ENCODE measurements around the gene IER2.
"Not testable (repeated sequence)": the region's sequence is repeated elsewhere in the genome, so short reads cannot be mapped to it uniquely, and the experiment has no call there.

Gene IER2

DNA sequence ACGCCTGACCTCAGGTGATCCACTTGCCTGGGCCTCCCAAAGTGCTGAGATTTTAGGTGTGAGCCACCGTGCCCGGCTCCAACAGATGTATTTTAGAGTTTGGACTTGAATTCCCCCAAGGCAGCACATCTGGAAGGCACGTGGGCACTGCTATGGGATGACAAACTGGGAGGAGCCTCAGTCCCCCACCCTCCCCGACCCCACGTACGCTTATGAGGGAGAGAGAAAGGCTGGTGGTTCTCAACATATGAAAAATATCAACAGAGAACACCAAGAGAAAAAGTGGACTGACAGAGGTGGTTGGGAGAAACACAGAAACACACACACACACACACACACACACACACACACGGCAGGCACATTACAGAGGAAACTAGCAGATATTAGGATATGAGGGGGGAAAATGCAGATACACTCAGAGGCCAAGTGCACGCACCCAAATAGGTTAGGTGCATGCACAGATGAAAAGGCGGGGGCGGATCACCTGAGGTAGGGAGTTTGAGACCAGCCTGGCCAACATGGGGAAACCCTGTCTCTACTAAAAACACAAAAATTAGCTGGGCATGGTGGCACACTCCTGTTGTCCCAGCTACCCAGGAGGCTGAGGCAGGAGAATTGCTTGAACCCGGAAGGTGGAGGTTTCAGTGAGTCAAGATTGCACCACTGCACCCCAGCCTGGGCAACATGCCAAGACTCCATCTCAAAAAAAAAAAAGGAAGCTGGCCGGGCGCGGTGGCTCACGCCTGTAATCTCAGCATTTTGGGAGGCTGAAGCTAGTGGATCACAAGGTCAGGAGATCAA is 3.2 kb upstream of the IER2 start:
- DNase-seq, result no peak

DNA sequence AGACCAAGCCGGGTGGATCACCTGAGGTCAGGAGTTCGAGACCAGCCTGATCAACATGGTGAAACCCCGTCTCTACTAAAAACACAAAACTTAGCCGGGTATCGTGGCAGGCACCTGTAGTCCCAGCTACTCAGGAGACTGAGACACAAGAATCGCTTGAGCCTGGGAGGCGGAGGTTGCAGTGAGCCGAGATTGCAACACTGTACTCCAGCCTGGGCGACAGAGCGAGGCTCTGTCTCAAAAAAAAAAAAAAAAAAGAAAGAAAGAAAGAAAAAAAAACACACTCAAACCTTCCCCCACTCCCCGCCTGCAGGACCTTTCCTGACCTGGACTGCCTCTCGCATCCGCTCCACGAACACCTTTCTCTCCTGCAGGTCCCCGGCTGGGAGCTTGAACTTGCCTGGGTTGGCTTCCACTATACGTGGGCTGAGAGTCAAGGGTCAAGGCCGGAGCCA is 1.0 kb upstream of the IER2 start:
- DNase-seq, result not testable (repeated sequence)

DNA sequence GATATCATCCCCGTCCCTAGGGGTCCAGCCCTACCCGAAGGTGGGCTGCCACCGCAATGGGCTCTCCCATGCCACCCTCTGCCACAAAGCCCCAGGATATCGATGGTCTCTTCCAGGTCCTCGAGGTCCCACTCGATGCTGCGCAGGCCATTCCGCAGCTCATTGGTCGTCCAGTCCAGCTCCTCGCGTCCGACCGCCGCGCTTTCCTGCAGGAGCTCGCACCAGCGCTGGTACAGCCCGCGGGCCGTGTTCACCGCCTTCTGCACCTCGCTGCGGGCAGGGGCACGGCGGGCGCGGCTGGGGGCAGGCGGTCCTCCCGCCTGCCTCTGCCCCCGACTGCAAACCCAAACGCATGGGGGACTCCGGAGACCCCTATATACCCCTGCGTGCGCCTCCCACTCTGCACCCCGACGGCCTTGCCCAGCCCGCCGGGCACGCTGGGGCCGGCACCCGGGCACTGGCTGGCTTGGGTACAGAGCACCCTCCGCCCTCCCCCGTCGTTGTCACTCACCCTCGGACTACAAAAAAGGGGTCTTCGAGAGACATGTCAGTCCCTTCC is 504 bp upstream of the IER2 start:
- peak in 1 of 2 experiments; percentile 60 for DNase-seq

DNA sequence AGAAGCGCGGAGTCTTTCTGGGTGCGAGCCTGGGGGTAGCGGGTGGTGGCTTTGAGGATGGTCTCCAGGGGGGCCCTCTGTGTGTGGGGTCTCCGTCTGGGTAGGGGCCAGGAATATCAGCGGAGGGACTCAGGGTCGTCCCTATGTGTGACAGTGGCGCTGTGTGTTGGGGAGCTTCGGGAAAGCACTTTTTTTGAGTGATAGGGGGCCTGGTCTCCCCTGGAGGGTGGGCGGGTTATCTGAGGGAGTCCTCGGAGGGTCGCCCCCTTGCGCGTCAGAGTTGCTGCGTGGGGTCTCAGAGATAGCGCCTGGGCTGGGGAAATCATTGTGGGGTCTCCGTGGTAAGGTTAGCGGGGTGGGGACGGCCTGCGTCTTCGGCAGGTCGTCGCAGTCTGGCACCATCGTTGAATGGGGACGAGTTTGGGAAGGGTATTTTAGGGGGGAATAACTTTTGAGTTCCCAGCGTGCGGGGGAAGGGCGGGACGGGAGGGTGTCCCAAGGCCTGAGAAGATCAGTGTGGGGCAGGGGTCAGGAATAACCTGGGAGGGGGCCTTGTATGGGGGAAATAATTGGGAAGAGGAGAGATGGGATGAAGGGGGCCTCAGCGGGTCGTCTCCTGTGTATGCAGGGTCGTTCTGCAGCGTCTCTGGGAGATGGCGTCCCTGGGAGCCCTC is 857 bp downstream of the IER2 start:
- DNase-seq, result peak in 1 of 2 experiments; percentile 46

DNA sequence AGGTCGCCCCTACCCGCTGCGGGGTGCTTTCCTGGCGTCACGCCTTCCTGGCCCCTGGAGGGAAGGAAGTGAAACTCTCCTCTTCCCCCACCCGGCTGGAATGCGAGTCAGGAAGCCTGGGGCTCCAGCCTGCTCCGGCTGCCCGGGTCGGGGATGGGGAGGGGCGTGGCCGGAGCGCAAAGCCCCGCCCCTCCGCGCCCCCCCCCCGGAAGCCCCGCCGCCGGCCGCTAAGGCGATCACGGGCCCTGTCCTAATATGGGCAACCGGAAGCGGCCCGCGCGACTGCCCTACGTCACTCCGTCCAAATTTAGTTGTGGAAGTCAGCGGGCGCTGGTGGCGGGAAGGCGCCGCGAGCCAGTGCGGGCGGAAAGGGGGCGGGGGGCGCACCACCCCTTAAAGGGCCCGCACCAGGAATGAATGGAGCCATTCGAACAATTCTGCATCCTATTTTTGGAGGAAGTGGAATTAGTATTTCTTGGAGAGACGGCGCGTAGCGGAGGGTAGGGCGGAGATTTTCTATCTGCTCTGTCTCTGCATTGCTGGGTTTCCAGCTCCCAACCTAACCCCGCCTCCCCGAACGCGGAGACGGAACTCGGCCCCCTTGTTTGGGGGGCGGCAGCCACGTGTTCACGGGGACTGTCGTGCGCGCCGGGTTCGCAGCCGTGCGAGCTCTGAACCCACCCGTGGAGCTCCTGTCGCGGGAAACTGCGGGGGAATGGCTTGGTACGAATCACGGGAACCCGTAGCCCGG is 1.6 kb downstream of the IER2 start:
- DNase-seq, result peak; percentile 98

DNA sequence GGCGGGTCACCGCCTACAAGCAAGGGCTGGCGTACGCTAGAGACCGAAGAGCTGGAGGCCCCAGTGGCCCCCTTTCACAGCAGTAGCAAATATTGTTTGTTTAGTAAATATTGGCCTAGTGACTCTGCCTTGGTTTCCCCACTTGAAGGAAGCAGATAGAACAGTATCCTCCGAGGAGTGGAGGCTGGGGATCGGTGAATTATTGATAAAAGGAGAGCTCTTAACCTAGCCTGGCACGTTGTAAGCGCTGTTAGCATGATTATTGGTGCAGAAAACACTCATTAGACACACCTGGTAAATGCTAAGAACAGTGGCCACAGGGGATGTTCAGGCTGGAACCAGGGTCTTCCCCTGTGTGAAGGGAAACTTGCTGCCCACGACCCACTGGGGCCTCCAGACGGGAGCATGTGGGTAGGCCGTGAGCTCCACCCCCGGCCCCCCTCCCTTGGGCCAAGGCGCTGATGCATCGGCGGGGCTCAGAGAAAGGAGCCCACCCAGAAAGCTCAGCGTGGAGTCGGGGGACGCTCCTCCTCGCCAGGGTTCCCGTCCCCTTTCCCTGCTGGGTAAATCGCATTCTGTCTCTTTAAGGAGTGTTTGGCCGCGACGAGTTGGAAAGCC is 2.3 kb downstream of the IER2 start:
- DNase-seq, result peak; percentile 95 to 98

DNA sequence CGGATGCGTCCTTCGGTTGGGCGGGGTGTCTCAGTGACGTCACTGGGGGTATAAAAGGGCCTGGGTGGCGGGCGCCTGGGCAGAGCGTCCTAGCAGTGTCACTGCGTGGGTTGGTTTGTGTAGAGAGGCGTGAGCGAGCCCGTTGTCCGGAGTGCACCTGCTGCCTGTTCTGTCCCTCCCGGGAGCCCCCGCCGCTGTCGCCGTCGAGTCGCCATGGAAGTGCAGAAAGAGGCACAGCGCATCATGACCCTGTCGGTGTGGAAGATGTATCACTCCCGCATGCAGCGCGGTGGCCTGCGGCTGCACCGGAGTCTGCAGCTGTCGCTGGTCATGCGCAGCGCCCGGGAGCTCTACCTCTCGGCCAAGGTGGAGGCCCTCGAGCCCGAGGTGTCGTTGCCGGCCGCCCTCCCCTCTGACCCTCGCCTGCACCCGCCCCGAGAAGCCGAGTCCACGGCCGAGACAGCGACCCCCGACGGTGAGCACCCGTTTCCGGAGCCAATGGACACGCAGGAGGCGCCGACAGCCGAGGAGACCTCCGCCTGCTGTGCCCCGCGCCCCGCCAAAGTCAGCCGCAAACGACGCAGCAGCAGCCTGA is 2.9 kb downstream of the IER2 start:
- DNase-seq, result peak in 1 of 2 experiments; percentile 73

DNA sequence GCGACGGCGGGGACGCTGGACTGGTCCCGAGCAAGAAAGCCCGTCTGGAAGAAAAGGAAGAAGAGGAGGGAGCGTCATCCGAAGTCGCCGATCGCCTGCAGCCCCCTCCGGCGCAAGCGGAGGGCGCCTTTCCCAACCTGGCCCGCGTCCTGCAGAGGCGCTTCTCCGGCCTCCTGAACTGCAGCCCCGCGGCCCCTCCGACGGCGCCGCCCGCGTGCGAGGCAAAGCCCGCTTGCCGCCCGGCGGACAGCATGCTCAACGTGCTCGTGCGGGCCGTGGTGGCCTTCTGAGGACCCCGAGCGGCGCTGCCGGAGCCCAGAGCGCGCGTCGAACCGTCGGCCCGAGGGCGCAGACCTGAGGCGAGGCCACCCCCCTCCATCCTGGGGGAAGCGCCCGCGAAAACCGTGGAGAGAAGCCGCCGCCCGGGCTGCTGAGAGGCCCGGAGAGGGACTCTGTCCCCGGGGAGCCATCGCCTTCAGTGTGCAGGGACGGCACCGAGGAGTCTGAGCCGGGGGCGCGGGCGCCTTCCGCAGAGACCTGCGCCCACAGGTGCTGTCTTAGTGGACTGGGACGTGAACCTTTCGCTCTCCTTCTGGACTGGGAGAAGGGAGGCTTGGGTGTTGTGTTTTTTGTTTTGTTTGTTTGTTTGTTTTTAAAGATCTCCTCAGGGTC is 3.5 kb downstream of the IER2 start:
- DNase-seq, result peak in 1 of 2 experiments; percentile 72

DNA sequence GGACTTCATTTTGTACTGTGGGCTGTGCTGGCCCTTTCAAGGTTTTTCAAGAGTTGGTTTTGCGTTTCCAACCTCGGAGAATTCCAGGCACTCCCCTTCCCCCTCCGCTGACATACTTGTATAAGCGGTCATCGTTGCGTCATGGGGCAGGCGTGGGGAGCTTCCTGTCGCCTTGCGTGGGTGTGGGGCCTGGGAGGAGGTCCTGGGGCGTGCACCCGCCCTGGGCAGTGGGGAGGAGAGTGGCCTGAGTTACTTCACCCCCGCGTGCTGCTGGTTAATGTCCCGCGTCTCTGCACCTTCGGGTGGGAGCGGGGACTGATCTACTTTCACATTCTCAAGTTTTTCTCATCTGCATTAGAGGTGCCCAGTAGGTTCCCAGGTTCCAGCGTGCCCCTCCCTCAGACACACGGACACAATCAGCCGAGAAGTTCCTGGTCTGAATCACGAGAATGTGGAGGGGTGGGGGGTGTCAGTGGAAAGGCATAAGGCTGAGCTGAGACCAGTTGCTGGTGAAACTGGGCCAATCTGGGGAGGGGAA is 4.1 kb downstream of the IER2 start:
- DNase-seq, result peak in 1 of 2 experiments; percentile 53

DNA sequence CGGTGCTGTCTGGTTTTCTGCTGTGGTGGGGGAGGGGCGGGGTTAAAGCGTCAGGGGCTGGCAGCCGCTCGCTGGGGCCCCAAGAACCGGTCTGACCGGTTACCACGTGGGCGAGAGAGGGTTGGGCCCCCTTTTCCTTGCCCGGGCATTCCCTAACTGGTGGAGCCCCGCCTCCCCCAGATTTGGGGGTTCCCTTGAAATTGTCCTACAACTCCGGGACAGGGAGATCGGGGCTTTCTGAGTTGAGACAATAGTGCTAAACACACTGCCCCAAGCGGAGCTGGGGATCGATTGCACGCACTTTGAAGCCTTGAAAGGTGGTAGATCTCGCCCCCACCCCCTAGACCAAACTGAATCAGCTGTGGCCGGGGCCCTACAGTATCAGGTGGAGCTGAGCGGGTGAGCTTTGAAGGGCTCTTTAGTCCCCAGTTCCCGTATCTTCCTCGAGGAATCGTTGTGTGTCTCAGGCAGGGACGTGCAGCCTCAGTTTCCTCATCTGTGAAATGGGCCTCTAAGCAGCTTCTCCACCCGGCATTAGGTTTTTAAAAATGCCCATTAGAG is 4.8 kb downstream of the IER2 start:
- DNase-seq, result peak in 1 of 2 experiments; percentile 34

DNA sequence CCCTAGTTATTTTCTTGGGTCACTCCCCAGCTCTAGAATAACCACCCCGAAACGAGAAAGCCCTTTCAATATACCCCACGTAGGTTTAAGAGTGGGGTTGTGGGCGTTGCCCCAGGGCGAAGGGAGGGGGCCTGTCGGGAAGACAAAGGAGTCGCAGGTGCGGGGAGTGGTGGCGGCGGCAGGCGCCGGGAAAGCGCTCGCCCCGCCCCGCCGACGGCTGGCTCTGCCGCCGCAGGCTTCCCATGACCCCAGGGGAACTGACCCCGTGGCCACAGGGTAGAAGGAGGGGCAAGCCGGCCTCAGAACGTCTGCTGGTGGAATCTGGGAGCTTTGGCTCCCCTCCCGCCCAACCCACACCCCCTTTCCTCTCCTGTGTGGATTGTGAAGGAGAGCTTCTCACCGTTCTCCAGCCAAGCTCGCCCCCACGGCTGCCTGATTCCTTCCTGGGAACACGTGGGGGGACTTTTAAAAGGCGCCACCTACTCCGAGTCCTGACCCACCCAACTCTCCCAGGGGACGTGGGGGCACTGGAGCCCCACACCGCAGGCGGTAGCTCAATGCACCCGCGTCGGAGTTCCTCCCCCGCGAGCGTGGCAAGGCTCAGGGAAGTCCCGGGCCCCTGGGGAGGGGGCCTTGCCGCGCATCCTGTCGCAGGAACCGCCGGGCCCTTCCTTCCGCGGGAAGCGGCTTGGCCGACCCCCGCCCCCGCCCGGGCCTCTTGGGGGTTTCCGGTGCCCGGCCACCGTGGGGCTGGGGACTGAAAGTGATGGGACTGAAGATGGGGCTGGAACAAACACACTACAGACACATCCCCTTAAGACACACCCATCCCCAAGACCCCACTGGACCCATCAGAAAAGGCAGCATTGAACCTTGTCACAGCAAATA is 5.5 kb downstream of the IER2 start:
- DNase-seq, result peak in 1 of 2 experiments; percentile 22

DNA sequence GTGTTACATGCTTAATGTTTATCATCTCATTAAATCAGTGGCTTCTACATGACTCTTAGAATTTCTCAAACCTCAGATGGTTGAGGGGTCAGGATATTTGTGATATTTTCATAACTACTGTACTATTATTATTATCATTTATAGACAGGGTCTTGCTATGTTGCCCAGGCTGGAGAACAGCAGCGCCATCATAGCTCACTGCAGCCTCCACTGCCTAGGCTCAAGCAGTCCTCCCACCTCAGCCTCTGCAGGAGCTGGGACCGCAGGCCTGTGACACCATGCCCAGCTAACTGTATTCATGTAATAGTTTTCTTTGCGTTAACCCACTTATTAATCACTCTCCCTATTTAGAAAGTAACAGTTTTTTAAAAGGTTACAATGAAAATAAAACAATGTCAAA is 9.5 kb downstream of the IER2 start:
- DNase-seq, result no peak

DNA sequence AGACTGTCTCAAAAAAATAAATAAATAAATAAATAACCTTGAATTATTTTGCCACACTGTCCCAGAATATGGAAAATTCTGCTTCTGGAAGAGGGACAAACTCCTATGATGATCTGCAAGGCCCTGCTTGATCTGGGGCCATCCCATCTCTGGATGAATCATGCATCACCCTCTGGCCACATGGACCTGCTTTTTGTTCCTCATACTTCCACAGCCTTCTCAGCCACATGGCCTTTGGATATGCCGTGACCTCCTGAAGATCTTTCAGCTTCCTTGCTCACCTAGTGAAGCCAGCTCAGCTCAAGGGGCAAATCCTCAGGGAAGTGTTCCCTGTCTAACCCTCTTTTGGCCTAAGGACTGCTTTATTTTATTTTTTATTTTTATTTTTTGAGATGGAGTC is 10.3 kb downstream of the IER2 start:
- no peak for DNase-seq

DNA sequence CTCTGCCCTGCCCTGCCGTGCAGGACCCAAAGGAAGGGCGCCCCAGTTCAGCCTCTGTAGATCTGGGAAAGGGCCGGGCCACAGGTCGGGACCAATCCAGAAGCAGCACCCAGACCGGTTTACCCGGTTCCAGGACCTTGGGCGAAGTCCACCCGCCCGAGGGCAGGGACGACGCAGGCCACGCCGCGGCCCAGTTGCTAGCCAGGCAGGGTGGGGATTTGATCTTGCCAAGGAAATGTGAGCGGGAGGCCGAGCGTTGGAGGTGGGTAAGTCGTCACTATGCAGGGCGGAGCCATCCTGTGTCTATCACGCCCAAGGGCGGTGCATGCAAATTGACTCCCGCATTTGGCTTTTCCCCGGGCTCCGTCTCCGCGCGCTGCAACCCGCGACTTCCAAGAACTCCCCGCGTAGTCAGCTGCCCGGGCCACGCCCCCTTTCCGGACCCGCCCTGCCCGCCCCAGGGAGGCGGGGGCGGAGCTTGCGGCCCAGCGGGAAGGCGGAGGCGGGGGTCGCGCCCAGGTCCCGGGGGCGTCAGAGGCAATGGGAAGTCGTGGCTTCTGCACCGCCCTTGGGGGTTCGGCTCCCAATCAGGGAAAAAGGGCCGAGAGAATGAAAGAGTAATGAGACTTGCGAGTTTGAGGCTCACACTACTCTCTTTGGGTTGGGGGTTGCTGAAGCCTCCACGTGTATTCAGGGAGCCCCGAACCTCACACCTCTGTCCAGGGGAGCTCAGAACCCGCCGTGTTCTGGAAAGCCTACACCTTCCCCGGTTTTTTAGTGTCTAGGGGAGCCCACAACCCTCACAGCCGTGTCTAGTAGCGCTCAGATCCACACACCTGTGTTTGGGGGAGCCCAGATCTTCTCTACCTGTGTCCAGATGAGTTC is 12.8 kb downstream of the IER2 start:
- DNase-seq, result peak; percentile 91 to 95

DNA sequence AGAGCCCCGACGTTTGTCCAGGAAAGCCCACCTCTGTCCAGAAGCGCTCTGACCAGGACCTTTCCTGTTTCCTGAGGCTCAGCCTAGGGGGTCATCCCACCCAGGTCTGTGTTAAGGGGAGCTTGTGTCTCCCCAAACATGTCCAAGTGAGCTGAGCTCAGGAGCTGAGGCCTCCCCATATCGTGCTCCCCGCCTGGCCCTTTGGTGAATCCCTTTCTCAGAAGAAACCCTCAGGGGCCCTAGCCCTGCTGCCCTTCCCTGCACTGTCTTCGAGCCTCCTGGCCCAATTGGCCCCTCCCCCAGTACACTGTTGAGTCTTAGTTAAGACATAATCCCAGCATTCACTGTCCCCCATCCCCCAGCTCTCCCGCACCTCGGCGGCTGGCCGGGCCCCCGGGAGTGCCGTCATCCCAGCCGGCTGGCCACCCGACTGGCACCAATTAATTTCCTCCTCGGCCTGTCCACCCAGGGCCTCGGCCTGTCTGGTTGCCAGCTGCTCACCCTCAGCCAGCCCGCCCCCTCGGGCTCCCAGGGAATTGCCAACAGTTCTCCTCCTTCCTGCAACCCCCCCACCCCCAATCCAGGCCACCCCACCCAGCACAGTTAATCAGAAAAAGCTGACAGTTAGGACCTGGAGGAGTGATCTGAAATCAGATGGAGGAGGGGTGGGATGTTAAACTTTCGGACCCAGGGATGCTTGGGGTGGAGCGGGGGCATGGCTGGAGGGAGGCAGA is 13.6 kb downstream of the IER2 start:
- DNase-seq, result peak; percentile 83 to 91

DNA sequence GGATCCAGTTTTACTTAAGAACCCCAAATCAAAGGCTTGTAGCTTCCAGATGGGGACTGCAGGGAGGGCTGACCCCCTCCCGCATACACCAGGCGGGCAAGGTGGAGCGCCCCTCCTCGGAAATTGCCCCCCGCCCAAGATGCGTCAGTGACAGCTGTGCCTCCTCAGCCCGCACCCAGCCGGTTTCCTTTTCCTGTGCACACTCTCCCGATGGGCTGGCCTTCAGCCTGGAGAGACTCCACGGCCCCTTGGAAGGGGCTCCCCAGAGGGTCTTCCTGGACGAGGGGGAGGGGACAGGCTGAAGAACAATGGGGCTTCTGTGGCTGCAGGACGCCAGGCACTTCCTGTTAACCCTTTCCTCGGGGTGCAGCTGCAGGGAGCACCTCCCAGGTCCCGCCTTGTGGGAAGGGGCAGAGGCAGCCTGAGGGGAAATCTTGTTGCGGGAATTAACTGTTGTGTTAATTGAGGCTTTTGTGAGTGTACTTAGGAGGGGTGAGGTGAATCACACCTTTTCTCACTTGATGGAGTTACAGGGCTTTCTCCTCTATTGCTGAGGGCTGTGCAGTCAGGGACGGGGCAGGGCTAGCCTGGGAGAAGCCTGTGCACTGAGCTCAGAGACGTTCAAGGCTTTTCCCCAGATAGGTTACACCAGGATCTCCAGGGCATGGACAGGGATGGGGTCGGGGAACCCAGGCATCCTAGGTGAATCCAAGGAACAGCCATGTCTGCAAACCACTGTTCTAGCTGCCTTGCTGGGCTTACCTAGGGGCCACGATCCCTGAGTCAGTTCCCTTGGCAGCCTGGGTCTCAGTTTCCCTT is 14.3 kb downstream of the IER2 start:
- peak; percentile 87 to 88 for DNase-seq
